GM12878 (cell line): ENCODE measurements around the gene PHC3. TPM values are rescaled to one million over a fixed set of nuclear protein-coding genes. Genes with fewer than 3 reads are reported as not detected.

ENCODE experiments used
- ATAC-seq: fragments of 200-7000 bp; cut with Tn5 transposase; 3 replicates; pipeline ENCODE4 v1.9.1; 2020; ENCODE audit warnings: mild to moderate bottlenecking, moderate library complexity
- BruUV-seq: library from RNA; stranded (reverse); fragments of 400-500 nt; replicated peaks from 2 replicates; lab custom pipeline; 2021; lab: Mats Ljungman, UMichigan
- CTCF ChIA-PET: fragments of 300-600 bp; sonication (Branson Sonifier 250); formaldehyde crosslinking; extraction: SDS; loops from one replicate; lab custom pipeline; 2021; ENCODE audit warnings: inconsistent platforms; lab: Yijun Ruan, JAX
- POLR2A ChIA-PET: fragments of 350-600 bp; formaldehyde crosslinking; extraction: SDS; loops from one replicate; lab custom pipeline; 2021; ENCODE audit warnings: inconsistent platforms; lab: Charles Lee
- RAD21 ChIA-PET: fragments of 300-600 bp; sonication (Branson Sonifier 250); formaldehyde crosslinking; loops from one replicate; lab custom pipeline; 2023; ENCODE audit warnings: antibody characterized with exemption; ENCODE audit not compliant: unreplicated experiment; lab: Charles Lee
- SMC1A ChIA-PET: fragments of 300-600 bp; sonication (Branson Sonifier 250); formaldehyde crosslinking; loops from one replicate; lab custom pipeline; 2023; ENCODE audit not compliant: unreplicated experiment, uncharacterized antibody; lab: Charles Lee
- DNase-seq: peaks from one replicate; pipeline ENCODE4 v3.0.0-alpha.2; 2011; ENCODE audit warnings: low read depth, low spot score
- FAIRE-seq: peaks from 3 replicates; lab custom pipeline; 2011; peaks lifted over from hg19 to GRCh38; lab: Jason Lieb, UNC
- H2AFZ ChIP-seq: 2 replicates; pipeline ENCODE4 v1.6.0; 2011; ENCODE audit warnings: low read depth, low read length, control low read depth; ENCODE audit not compliant: control insufficient read depth
- H3K27ac ChIP-seq: 2 replicates; pipeline ENCODE4 v1.5.1; 2011; ENCODE audit warnings: control low read depth; ENCODE audit not compliant: control insufficient read depth, insufficient read depth
- H3K27me3 ChIP-seq, 2 experiments: replicated peaks in 1 of 2; 2 replicates each; pipeline versions ENCODE4 v1.6.0 to v1.6.1; 2011; ENCODE audit warnings: low read length in 1 of 2; ENCODE audit not compliant: control insufficient read depth in 2 of 2, insufficient read depth in 2 of 2
- H3K36me3 ChIP-seq, 2 experiments: 2 replicates each; pipeline ENCODE4 v1.5.1; 2011; ENCODE audit warnings: low read length in 1 of 2; ENCODE audit not compliant: control insufficient read depth in 2 of 2, insufficient read depth in 2 of 2
- H3K4me1 ChIP-seq: 2 replicates; pipeline ENCODE4 v1.6.1; 2011; ENCODE audit warnings: mild to moderate bottlenecking, low read length, moderate library complexity, mixed read lengths; ENCODE audit not compliant: control insufficient read depth, insufficient read depth
- H3K4me2 ChIP-seq: 2 replicates; pipeline ENCODE4 v1.6.0; 2011; ENCODE audit warnings: control low read depth; ENCODE audit not compliant: control insufficient read depth, insufficient read depth
- H3K4me3 ChIP-seq: fragments of 200-600 bp; sonication (generic); 2 replicates; pipeline ENCODE4 v1.5.1; 2016
- H3K79me2 ChIP-seq: 2 replicates; pipeline ENCODE4 v1.6.0; 2011; ENCODE audit warnings: low read length; ENCODE audit not compliant: control insufficient read depth, insufficient read depth
- H3K9ac ChIP-seq: 2 replicates; pipeline ENCODE4 v1.8.0; 2011; ENCODE audit warnings: low read length, control low read depth, mixed read lengths; ENCODE audit not compliant: control insufficient read depth, insufficient read depth
- H3K9me3 ChIP-seq: replicated peaks from 3 replicates; pipeline ENCODE4 v1.5.1; 2011; ENCODE audit warnings: mild to moderate bottlenecking, low read length; ENCODE audit not compliant: control insufficient read depth, insufficient read depth
- H4K20me1 ChIP-seq: 2 replicates; pipeline ENCODE4 v1.6.0; 2011; ENCODE audit not compliant: control insufficient read depth, insufficient read depth
- BMI1 ChIP-seq: fragments of 450-650 bp; IDR thresholded peaks from 2 replicates; pipeline ENCODE4 v1.6.1; 2016; ENCODE audit warnings: mild to moderate bottlenecking, moderate library complexity, borderline replicate concordance
- CBFB ChIP-seq: IDR thresholded peaks from 2 replicates; pipeline ENCODE4 v1.6.1; 2016; ENCODE audit warnings: antibody characterized with exemption, low read depth
- CHD1 ChIP-seq: IDR thresholded peaks from 2 replicates; pipeline ENCODE4 v1.6.1; 2012; ENCODE audit warnings: low read depth, low read length, improper control_type of control experiment
- CHD2 ChIP-seq: IDR thresholded peaks from 2 replicates; pipeline ENCODE4 v1.6.1; 2011; ENCODE audit warnings: low read depth, low read length, improper control_type of control experiment, borderline replicate concordance
- CREB1 ChIP-seq: IDR thresholded peaks from 2 replicates; pipeline ENCODE4 v1.6.1; 2012; ENCODE audit warnings: low read depth, mild to moderate bottlenecking, inconsistent platforms
- GATAD2B ChIP-seq: fragments of 450-650 bp; conservative IDR thresholded peaks from 2 replicates; pipeline ENCODE4 v1.6.1; 2017; ENCODE audit warnings: low read depth, mild to moderate bottlenecking, moderate library complexity
- IKZF1 ChIP-seq: fragments of 450-650 bp; conservative IDR thresholded peaks from 2 replicates; pipeline ENCODE4 v1.6.1; 2017; ENCODE audit warnings: antibody characterized with exemption, mild to moderate bottlenecking
- KLF5 ChIP-seq: fragments of 450-650 bp; IDR thresholded peaks from 2 replicates; pipeline ENCODE4 v1.6.1; 2014; ENCODE audit warnings: mild to moderate bottlenecking; ENCODE audit not compliant: partially characterized antibody
- MXI1 ChIP-seq: fragments of 150-350 bp; IDR thresholded peaks from 2 replicates; pipeline ENCODE4 v1.6.1; 2011; ENCODE audit warnings: low read depth, mild to moderate bottlenecking, inconsistent platforms, low read length, improper control_type of control experiment
- NBN ChIP-seq: fragments of 450-650 bp; IDR thresholded peaks from 2 replicates; pipeline ENCODE4 v1.6.1; 2016
- NR2C1 ChIP-seq: fragments of 450-650 bp; IDR thresholded peaks from 2 replicates; pipeline ENCODE4 v1.6.1; 2017; ENCODE audit warnings: antibody characterized with exemption, mild to moderate bottlenecking, moderate library complexity
- PAX5 ChIP-seq: IDR thresholded peaks from 2 replicates; pipeline ENCODE4 v1.6.1; 2011; ENCODE audit warnings: low read depth, low read length, borderline replicate concordance
- POLR2A ChIP-seq: IDR thresholded peaks from 2 replicates; pipeline ENCODE4 v1.6.1; 2011; ENCODE audit warnings: low read depth, mild to moderate bottlenecking, low read length
- PRDM15 ChIP-seq: fragments of 450-650 bp; formaldehyde crosslinking; IDR thresholded peaks from 2 replicates; pipeline ENCODE4 v1.4.0; 2020; ENCODE audit warnings: mild to moderate bottlenecking, moderate library complexity
- RELA ChIP-seq: fragments of 450-650 bp; IDR thresholded peaks from 2 replicates; pipeline ENCODE4 v1.8.0; 2014; ENCODE audit warnings: borderline replicate concordance; ENCODE audit not compliant: partially characterized antibody
- RELB ChIP-seq: fragments of 450-650 bp; IDR thresholded peaks from 2 replicates; pipeline ENCODE4 v1.6.1; 2017; ENCODE audit warnings: low read depth, mild to moderate bottlenecking, moderate library complexity
- RUNX3 ChIP-seq: IDR thresholded peaks from 2 replicates; pipeline ENCODE4 v1.6.1; 2012; ENCODE audit warnings: low read length, inconsistent platforms
- SRF ChIP-seq, 2 experiments: IDR thresholded peaks; 2 replicates each; pipeline ENCODE4 v1.6.1; 2011; ENCODE audit warnings: low read depth in 2 of 2, low read length in 2 of 2, mild to moderate bottlenecking in 1 of 2, moderate library complexity in 1 of 2
- ZNF217 ChIP-seq: fragments of 450-650 bp; IDR thresholded peaks from 2 replicates; pipeline ENCODE4 v1.6.1; 2017; ENCODE audit warnings: antibody characterized with exemption, mild to moderate bottlenecking
- ZNF24 ChIP-seq: fragments of 450-650 bp; IDR thresholded peaks from 2 replicates; pipeline ENCODE4 v1.6.1; 2017; ENCODE audit warnings: antibody characterized with exemption, mild to moderate bottlenecking
- ZSCAN29 ChIP-seq: fragments of 450-650 bp; IDR thresholded peaks from 2 replicates; pipeline ENCODE4 v1.6.1; 2017; ENCODE audit warnings: mild to moderate bottlenecking, moderate library complexity
- WGBS: methylation state at CpG from one replicate; pipeline ENCODE4 v1.1.6; 2016; ENCODE audit warnings: low lambda C conversion rate; ENCODE audit not compliant: insufficient replicate concordance, insufficient coverage; ENCODE audit errors: missing lambda C conversion rate; 5-methylcytosine and 5-hydroxymethylcytosine counted together
- in situ Hi-C: fragments of 300-500 bp; cut with MboI; formaldehyde crosslinking; loops from 9 replicates; pipeline ENCODE4 v1.14.3; 2018; ENCODE audit warnings: mixed read lengths
- intact Hi-C: fragments of 100-400 bp; cut with micrococcal nuclease; formaldehyde crosslinking; loops from one replicate; pipeline ENCODE4 v1.14.2; 2022; ENCODE audit not compliant: unreplicated experiment
- polyA plus RNA-seq, 11 experiments: library from polyadenylated mRNA; depleted of rRNA in 4 of 11; unstranded in 6 of 11; stranded (reverse) in 5 of 11; fragments of >200 nt; fragmentation: Nextera tagmentation in 4 of 11; fragmentation: Illumina TruSeq in 1 of 11; extraction: Ambion mirVana in 4 of 11; extraction: Trizol in 1 of 11; gene quantifications; 1 replicate in 1 of 11; 2 replicates in 10 of 11; pipeline versions ENCODE4 v1.2.1 to v1.2.3, GENCODE V29; 2011 to 2016; ENCODE audit warnings: inconsistent platforms in 2 of 11, missing spikeins in 2 of 11, low read depth in 1 of 11
- total RNA-seq, 4 experiments: library from RNA; depleted of rRNA in 3 of 4; stranded (reverse); fragments of >200 nt in 3 of 4; fragmentation: Illumina TruSeq in 1 of 4; extraction: Trizol in 1 of 4; gene quantifications; 2 replicates each; pipeline versions ENCODE4 v1.2.1 to v1.2.3, GENCODE V29; 2013 to 2021

Gene PHC3
- total and polyA plus RNA-seq, 10 of the 15 experiments (the other 5 are each of a cell fraction or from before 2014, with no cell fraction given) = 3.3 to 62.3 (median 22.1) TPM

- ChIA-PET RAD21 (interaction anchor here (0.9 to 1.4 kb wide), 4 partner anchors 36 to 131 kb away, joined by 3 to 5 read pairs (median 4); no protein-coding TSS in a partner anchor), SMC1A (interaction anchor here (1.1 to 1.6 kb wide), 4 partner anchors 11 to 68 kb away, joined by 3 to 4 read pairs (median 3); no protein-coding TSS in a partner anchor), POLR2A (interaction anchor here (0.5 to 1.6 kb wide), 3 partner anchors 12 to 248 kb away, joined by 3 to 4 read pairs (median 4); no protein-coding TSS in a partner anchor), CTCF (no interaction called here)
- H3K4me1 ChIP-seq = no peaks in the 10 kb centered on the region
- 3% methylated on average over 44 of the region's 60 CpGs for WGBS
- in situ Hi-C loops = no loop called here
- H3K27ac ChIP-seq = peak within 1 kb of the TSS; percentile 97
- DNase-seq (peak; percentile 79), FAIRE-seq (peak; percentile 92), ATAC-seq (peak; percentile 96)
- no TSS peak for BruUV-seq
- no peaks in the 10 kb centered on the region for H3K27me3 ChIP-seq
- no peaks in the 10 kb centered on the region for H3K9me3 ChIP-seq
- peak within 1 kb of the TSS; percentile 93 for H3K4me2 ChIP-seq
- H2AFZ ChIP-seq = peak within 1 kb of the TSS; percentile 100
- H3K9ac ChIP-seq = peak within 1 kb of the TSS; percentile 97
- H3K36me3 ChIP-seq = no peaks in the 10 kb centered on the region
- intact Hi-C loops = loop anchor here (5.0 kb wide), 1 partner anchor 35 kb away; no protein-coding TSS in a partner anchor
- peaks cover 14% of the 10 kb centered on the region for H3K79me2 ChIP-seq
- no peaks in the 10 kb centered on the region for H4K20me1 ChIP-seq
- peak within 1 kb of the TSS; percentile 92 for H3K4me3 ChIP-seq
- TF ChIP-seq CREB1 (peak; percentile 68), CBFB (peak; percentile 90), BMI1 (0 out of 2 replicates have a peak, but pooled peaks have one; percentile 26), KLF5 (peak; percentile 99), CHD1 (peak; percentile 99), PRDM15 (CRISPR knock-in tag) (no peak), RELB (peak; percentile 95), RUNX3 (peak; percentile 99), PAX5 (no peak), NBN (peak; percentile 94), CHD2 (peak; percentile 45; the same call in 1 of the 2 replicates), RELA (peak; percentile 28), IKZF1 (peak; percentile 94), NR2C1 (0 out of 2 replicates have a peak, but pooled peaks have one; percentile 36), ZNF24 (no peak), MXI1 (no peak), POLR2A (peak; percentile 85), ZSCAN29 (0 out of 2 replicates have a peak, but pooled peaks have one; percentile 6), GATAD2B (peak; percentile 82), SRF (IDR thresholded peaks at IDR 0.05; ENCODE audit: low read depth in 2 of 2, low read length in 2 of 2) (peak in 1 of 2 experiments; percentile 58; a peak in 1 of 4 replicates), ZNF217 (0 out of 2 replicates have a peak, but pooled peaks have one; percentile 36)
Observed at GRCh38 chr3:170221924-170222646, 40.6 kb upstream of the PHC3 start, which contains the start of gene PRKCI. PRKCI (plus strand) TSS chr3:170222424; CDS start chr3:170222670, 246 bp downstream.
